GM12801 (cell line): ENCODE measurements around the gene SPON1.

Experiments used
- CTCF ChIP-seq: IDR thresholded peaks from one replicate; pipeline ENCODE4 v1.5.1; 2011; ENCODE audit warnings: control low read depth; ENCODE audit not compliant: insufficient read length; ENCODE audit errors: extremely low read depth

SPON1 gene

GRCh38 chr11:13924801-13925327 lies 37.7 kb upstream of the SPON1 start:
- no peak for TF ChIP-seq CTCF

DNA sequence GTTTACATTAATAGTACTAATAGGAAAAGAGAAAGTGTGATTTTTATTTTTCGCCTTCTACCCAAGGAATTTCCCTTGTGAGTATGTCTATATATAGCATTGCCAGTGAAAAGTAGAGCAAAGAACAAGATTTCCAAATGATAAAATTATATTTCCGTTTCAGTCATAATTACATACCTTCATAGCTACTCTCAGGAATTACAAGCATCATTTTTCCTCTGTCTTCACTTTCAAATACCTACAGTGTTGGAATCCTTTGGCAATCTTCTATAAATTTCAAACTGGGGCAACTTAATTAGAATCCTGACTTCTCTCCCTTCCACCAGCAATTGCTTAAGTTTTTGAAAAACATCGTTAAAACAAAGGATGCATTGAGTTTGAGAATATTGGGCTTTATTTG lies 35.5 kb upstream of the SPON1 start:
- TF ChIP-seq CTCF = no peak

- no peak for TF ChIP-seq CTCF
Measured at GRCh38 chr11:13927481-13927880, 35.0 kb upstream of the SPON1 start.

DNA sequence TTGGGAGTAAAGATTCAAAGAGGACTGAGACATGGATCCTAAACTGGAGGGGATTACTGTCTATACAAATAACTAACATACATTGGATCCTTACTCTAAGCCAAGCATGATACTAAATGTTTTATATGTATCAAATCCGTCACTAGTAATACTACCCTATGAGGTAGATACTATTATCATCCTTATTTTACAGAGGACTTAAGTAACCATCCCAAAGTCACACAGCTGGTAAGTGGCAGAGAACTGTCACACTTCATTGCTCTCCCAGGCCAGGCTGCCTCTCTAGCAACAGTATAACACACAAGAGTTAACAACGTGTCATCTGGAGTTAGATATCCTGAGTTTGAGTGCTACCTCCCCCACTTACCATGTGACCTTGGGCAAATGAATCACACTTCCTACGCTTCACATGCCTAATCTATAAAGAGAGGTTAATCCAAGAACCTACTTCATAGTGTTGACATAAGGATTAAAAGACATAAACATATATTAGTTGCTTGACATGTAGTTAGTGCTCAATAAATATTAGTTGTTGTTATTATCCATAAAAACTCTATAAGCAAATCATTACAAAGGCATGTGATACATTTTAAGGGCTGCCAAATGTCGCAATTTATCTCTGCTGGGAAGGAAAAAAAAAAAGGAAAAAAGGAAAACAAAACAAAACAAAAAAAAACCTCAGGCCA lies 33.8 kb upstream of the SPON1 start:
- TF ChIP-seq CTCF = no peak

GRCh38 chr11:13929395-13929891 lies 33.1 kb upstream of the SPON1 start:
- TF ChIP-seq CTCF = no peak

GRCh38 chr11:13931356-13931755 lies 31.2 kb upstream of the SPON1 start:
- no peak for TF ChIP-seq CTCF

GRCh38 chr11:13939961-13940906 lies 22.3 kb upstream of the SPON1 start:
- no peak for TF ChIP-seq CTCF
